ENCODE data around the gene EML4.

DNA sequence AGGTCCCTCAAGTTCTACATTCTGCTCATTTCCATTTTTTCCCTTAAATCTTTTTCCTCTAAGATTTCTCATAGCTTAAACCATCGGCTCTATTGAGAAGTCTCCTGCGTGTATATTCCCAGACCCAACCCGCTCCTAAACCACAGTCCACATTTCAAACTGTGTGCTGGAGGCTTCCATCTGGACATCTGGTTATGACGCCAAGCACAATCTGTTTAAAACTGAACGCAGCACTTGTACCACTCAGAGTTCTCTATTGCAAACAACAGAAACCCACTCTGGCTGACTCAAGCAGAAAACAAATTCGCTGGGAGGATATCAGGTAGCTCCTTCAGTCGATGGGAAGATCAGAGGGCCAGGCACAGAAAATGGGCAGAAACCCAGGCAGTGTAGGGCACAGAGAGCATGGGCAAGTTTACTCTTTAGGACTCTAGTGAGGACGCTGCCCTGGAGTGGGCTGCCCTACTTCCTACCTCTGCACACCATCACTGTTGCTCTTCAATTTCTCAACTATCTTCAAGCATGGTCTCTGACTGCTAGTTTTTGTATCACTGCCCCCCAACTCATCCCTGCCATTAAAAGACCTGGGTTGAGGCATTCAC is 5.6 kb upstream of the EML4 start:
- no peak for TF ChIP-seq POLR2A (IDR thresholded peaks at IDR 0.05)
- TF ChIP-seq, protein P1, sequence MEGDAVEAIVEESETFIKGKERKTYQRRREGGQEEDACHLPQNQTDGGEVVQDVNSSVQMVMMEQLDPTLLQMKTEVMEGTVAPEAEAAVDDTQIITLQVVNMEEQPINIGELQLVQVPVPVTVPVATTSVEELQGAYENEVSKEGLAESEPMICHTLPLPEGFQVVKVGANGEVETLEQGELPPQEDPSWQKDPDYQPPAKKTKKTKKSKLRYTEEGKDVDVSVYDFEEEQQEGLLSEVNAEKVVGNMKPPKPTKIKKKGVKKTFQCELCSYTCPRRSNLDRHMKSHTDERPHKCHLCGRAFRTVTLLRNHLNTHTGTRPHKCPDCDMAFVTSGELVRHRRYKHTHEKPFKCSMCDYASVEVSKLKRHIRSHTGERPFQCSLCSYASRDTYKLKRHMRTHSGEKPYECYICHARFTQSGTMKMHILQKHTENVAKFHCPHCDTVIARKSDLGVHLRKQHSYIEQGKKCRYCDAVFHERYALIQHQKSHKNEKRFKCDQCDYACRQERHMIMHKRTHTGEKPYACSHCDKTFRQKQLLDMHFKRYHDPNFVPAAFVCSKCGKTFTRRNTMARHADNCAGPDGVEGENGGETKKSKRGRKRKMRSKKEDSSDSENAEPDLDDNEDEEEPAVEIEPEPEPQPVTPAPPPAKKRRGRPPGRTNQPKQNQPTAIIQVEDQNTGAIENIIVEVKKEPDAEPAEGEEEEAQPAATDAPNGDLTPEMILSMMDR (IDR thresholded peaks at IDR 0.05): no peak
- TF ChIP-seq POLR2AphosphoS5 (IDR thresholded peaks at IDR 0.05): no peak
